K562 (cell line): ENCODE results near the gene CEP85L. TPM values are rescaled to one million over a fixed set of nuclear protein-coding genes. Genes with fewer than 3 reads are reported as not detected.

Experiments
- ATAC-seq: fragments of 200-7000 bp; cut with Tn5 transposase; 3 replicates; pipeline ENCODE4 v1.9.1; 2020; ENCODE audit warnings: moderate library complexity
- BruUV-seq: library from RNA; stranded (reverse); fragments of 400-500 nt; replicated peaks from 2 replicates; lab custom pipeline; 2021; lab: Mats Ljungman, UMichigan
- CTCF ChIA-PET: fragments of 300-600 bp; formaldehyde crosslinking; extraction: SDS; loops from one replicate; lab custom pipeline; 2021; ENCODE audit warnings: low intra/inter-chr PET ratio; lab: Yijun Ruan, JAX
- POLR2A ChIA-PET: fragments of 300-600, 350-650 bp; sonication (Branson Sonifier 250); formaldehyde crosslinking; extraction: SDS; loops from one replicate; lab custom pipeline; 2021; ENCODE audit warnings: antibody characterized with exemption, inconsistent platforms; lab: Yijun Ruan, JAX
- DNase-seq, 4 experiments: peaks; one replicate each; pipeline versions ENCODE4 v3.0.0 to v3.0.0-alpha.2; 2011 to 2018; ENCODE audit warnings: low spot score in 3 of 4, mixed read lengths in 3 of 4; ENCODE audit errors: extremely low read depth in 1 of 4
- FAIRE-seq: peaks from 2 replicates; lab custom pipeline; 2011; peaks lifted over from hg19 to GRCh38; lab: Jason Lieb, UNC
- H2AFZ ChIP-seq: 2 replicates; pipeline ENCODE4 v1.6.0; 2011; ENCODE audit warnings: low read depth, low read length, control low read depth, inconsistent platforms
- H3K27ac ChIP-seq: fragments of 200-600 bp; 3 replicates; pipeline ENCODE4 v1.8.0; 2011; ENCODE audit warnings: low read depth, mild to moderate bottlenecking, control low read depth, inconsistent platforms, low read length, moderate library complexity, mixed read lengths; ENCODE audit errors: extremely low read depth
- H3K27me3 ChIP-seq, 2 experiments: fragments of 300-600 bp in 1 of 2; 2 replicates in 1 of 2; 3 replicates in 1 of 2; pipeline versions ENCODE4 v1.6.0 to v1.8.0; 2011; ENCODE audit warnings: inconsistent platforms in 2 of 2, low read length in 2 of 2, mild to moderate bottlenecking in 1 of 2, mixed read lengths in 1 of 2, moderate library complexity in 1 of 2; ENCODE audit not compliant: control insufficient read depth in 2 of 2, insufficient read depth in 2 of 2
- H3K36me3 ChIP-seq: fragments of 300-600 bp; 3 replicates; pipeline ENCODE4 v1.8.0; 2011; ENCODE audit warnings: mild to moderate bottlenecking, low read length, inconsistent platforms; ENCODE audit not compliant: control insufficient read depth, insufficient read depth
- H3K4me1 ChIP-seq, 2 experiments: fragments of 200-600 bp in 1 of 2; replicated peaks in 1 of 2; 2 replicates in 1 of 2; 3 replicates in 1 of 2; pipeline versions ENCODE4 v1.5.1 to v1.8.0; 2011; ENCODE audit warnings: inconsistent platforms in 2 of 2, low read length in 2 of 2, mild to moderate bottlenecking in 1 of 2, mixed read lengths in 1 of 2, moderate library complexity in 1 of 2; ENCODE audit not compliant: control insufficient read depth in 2 of 2, insufficient read depth in 2 of 2
- H3K4me2 ChIP-seq: 2 replicates; pipeline ENCODE4 v1.6.1; 2011; ENCODE audit warnings: low read length, control low read depth, inconsistent platforms, mixed read lengths; ENCODE audit not compliant: insufficient read depth
- H3K4me3 ChIP-seq: fragments of 200-600 bp; sonication (generic), shearing (Covaris generic); 2 replicates; pipeline ENCODE4 v1.5.1; 2016; ENCODE audit warnings: control low read depth, inconsistent platforms
- H3K79me2 ChIP-seq: fragments of 200-600 bp; 3 replicates; pipeline ENCODE4 v1.8.0; 2011; ENCODE audit warnings: low read length, inconsistent platforms; ENCODE audit not compliant: control insufficient read depth, insufficient read depth
- H3K9ac ChIP-seq, 2 experiments: 2 replicates each; pipeline versions ENCODE4 v1.6.0 to v1.6.1; 2011; ENCODE audit warnings: low read depth in 2 of 2, low read length in 2 of 2, control low read depth in 1 of 2, inconsistent platforms in 1 of 2, mild to moderate bottlenecking in 1 of 2, mixed read lengths in 1 of 2; ENCODE audit not compliant: insufficient read depth in 1 of 2
- H3K9me1 ChIP-seq: one replicate; pipeline ENCODE4 v1.6.0; 2011; ENCODE audit warnings: inconsistent platforms, mild to moderate bottlenecking, low read length, moderate library complexity; ENCODE audit not compliant: control insufficient read depth, insufficient read depth
- H3K9me3 ChIP-seq: replicated peaks from 2 replicates; pipeline ENCODE4 v1.5.1; 2011; ENCODE audit warnings: low read depth, low read length, inconsistent platforms; ENCODE audit not compliant: control insufficient read depth, insufficient read depth
- H4K20me1 ChIP-seq: replicated peaks from 2 replicates; pipeline ENCODE4 v1.6.1; 2011; ENCODE audit warnings: low read length, inconsistent platforms, mixed read lengths; ENCODE audit not compliant: control insufficient read depth, insufficient read depth
- CLOCK ChIP-seq: fragments of 250-450 bp; sonication (Bioruptor Pico); IDR thresholded peaks from 2 replicates; pipeline ENCODE4 v1.4.0; 2020; ENCODE audit warnings: mild to moderate bottlenecking, moderate library complexity, borderline replicate concordance
- KHSRP ChIP-seq: fragments of 450-650 bp; IDR thresholded peaks from 2 replicates; pipeline ENCODE4 v1.6.1; 2017
- TRIM24 ChIP-seq, 2 experiments: fragments of 450-650 bp; IDR thresholded peaks; 2 replicates each; pipeline ENCODE4 v1.6.1; 2016
- ZNF551 ChIP-seq: fragments of 250-450 bp; sonication (Bioruptor Pico); IDR thresholded peaks from 2 replicates; pipeline ENCODE4 v1.5.0; 2021; ENCODE audit warnings: mild to moderate bottlenecking, moderate library complexity
- WGBS: fragments of 100-300 bp; shearing (Covaris generic); methylation state at CpG from one replicate; pipeline ENCODE4 v1.1.6; 2016; ENCODE audit warnings: low coverage, mixed read lengths; ENCODE audit not compliant: insufficient coverage; ENCODE audit errors: missing lambda C conversion rate; 5-methylcytosine and 5-hydroxymethylcytosine counted together
- in situ Hi-C: fragments of 300-500 bp; cut with MboI; formaldehyde crosslinking; loops from 4 replicates; pipeline ENCODE4 v1.15.0; 2018; ENCODE audit warnings: inconsistent platforms, mixed read lengths
- intact Hi-C: fragments of 100-400 bp; cut with micrococcal nuclease; formaldehyde crosslinking; loops from 2 replicates; pipeline ENCODE4 v1.14.2; 2022
- polyA plus RNA-seq, 8 experiments: library from polyadenylated mRNA; depleted of rRNA in 4 of 8; stranded (reverse) in 5 of 8; unstranded in 3 of 8; fragments of >200 nt; fragmentation: Nextera tagmentation in 2 of 8; fragmentation: Illumina TruSeq in 1 of 8; extraction: Ambion mirVana in 2 of 8; extraction: Trizol in 1 of 8; gene quantifications; 2 replicates each; pipeline versions ENCODE4 v1.2.1 to v1.2.3, GENCODE V29; 2011 to 2014; ENCODE audit warnings: inconsistent platforms in 1 of 8, missing spikeins in 1 of 8
- total RNA-seq, 7 experiments: library from RNA; depleted of rRNA in 6 of 7; stranded (reverse); fragments of >200 nt in 6 of 7; fragmentation: Illumina TruSeq in 2 of 7; extraction: Trizol in 2 of 7; gene quantifications; 2 replicates each; pipeline versions ENCODE4 v1.2.1 to v1.2.3, GENCODE V29; 2011 to 2021; ENCODE audit warnings: low replicate concordance in 1 of 7

The CEP85L gene
- total and polyA plus RNA-seq, 9 of the 15 experiments (the other 6 are each of a cell fraction or from before 2014, with no cell fraction given), result 4.5 to 15.8 (median 8.3) TPM

- no peak overlapping the region for H3K9ac ChIP-seq
- H3K9me3 ChIP-seq, result no peaks in the 10 kb centered on the region
- no peaks in the 10 kb centered on the region for H4K20me1 ChIP-seq
- peaks cover 52% of the 10 kb centered on the region for H3K79me2 ChIP-seq
- no peaks in the 10 kb centered on the region; the same call in 2 of the 3 replicates for H3K36me3 ChIP-seq
- CTCF ChIA-PET, result interaction anchor here (0.6 kb wide), 1 partner anchor 12 kb away, joined by 4 read pairs; no protein-coding TSS in a partner anchor
- POLR2A ChIA-PET, result interaction anchor here (4.7 kb wide), 1 partner anchor 9 kb away, joined by 17 read pairs; no protein-coding TSS in a partner anchor
- H3K4me2 ChIP-seq, result no peak overlapping the region
- no peak overlapping the region for H3K4me3 ChIP-seq
- FAIRE-seq, result no peak
- no peaks in the 10 kb centered on the region for H3K9me1 ChIP-seq
- no peak overlapping the region for H2AFZ ChIP-seq
- intact Hi-C loops, result no loop called here
- H3K4me1 ChIP-seq, result peaks cover 14 to 17% of the 10 kb centered on the region in 2 experiments; a peak in 4 of 5 replicates
- no peak for DNase-seq
- no TSS peak for BruUV-seq
- TF ChIP-seq TRIM24 (IDR thresholded peaks at IDR 0.05) (no peak), ZNF551 (CRISPR knock-in tag) (no peak), KHSRP (no peak), CLOCK (no peak)
- TF ChIP-seq, all 486 proteins: peak for 0
- Histone ChIP-seq H3K27ac (no peak overlapping the region), H3K27me3 (no peaks in the 10 kb centered on the region)
- no peak for ATAC-seq
- in situ Hi-C loops, result no loop called here
- 48% methylated on average over 2 of the region's 2 CpGs for WGBS
Observed at GRCh38 chr6:118648866-118649554, 2.4 kb downstream of the CEP85L start.
